HG02938 (cell line): Measurements from ENCODE around the gene TTC38.

ENCODE experiments used
- ATAC-seq: cut with Tn5 transposase; IDR thresholded peaks from one replicate; pipeline ENCODE4 v1.9.1; 2021; ENCODE audit warnings: mild to moderate bottlenecking, moderate library complexity; ENCODE audit not compliant: unreplicated experiment

TTC38 gene

GRCh38 chr22:46323162-46323561 is 55.4 kb downstream of the TTC38 start:
- no peak for ATAC-seq

GRCh38 chr22:46326066-46326680 is 58.4 kb downstream of the TTC38 start:
- no peak for ATAC-seq

- no peak for ATAC-seq
Measured at GRCh38 chr22:46327691-46328465, 60.1 kb downstream of the TTC38 start.

GRCh38 chr22:46328797-46329196 is 61.0 kb downstream of the TTC38 start:
- ATAC-seq, result no peak

- no peak for ATAC-seq
Measured at GRCh38 chr22:46329616-46330015, 61.8 kb downstream of the TTC38 start.

- ATAC-seq, result no peak
Measured at GRCh38 chr22:46330426-46330825, 62.6 kb downstream of the TTC38 start.

GRCh38 chr22:46331496-46331895 is 63.7 kb downstream of the TTC38 start:
- ATAC-seq, result no peak

- ATAC-seq, result peak; percentile 58
Measured at GRCh38 chr22:46335201-46336118, 67.7 kb downstream of the TTC38 start, which contains the start of gene TRMU. Gene TRMU, plus strand, starts transcription at chr22:46335714. Its CDS starts 51 bp downstream, at chr22:46335765.

GRCh38 chr22:46336119-46337078 is 68.6 kb downstream of the TTC38 start:
- no peak for ATAC-seq

- no peak for ATAC-seq
Measured at GRCh38 chr22:46337870-46338269, 70.1 kb downstream of the TTC38 start.

- ATAC-seq, result no peak
Measured at GRCh38 chr22:46338636-46339035, 70.8 kb downstream of the TTC38 start.

GRCh38 chr22:46339956-46340355 is 72.1 kb downstream of the TTC38 start:
- no peak for ATAC-seq

GRCh38 chr22:46340676-46341075 is 72.9 kb downstream of the TTC38 start:
- no peak for ATAC-seq
